ENCODE data around the gene CD82.
"Not testable (repeated sequence)": the region's sequence is repeated elsewhere in the genome, so short reads cannot be mapped to it uniquely, and the experiment has no call there.

Gene CD82

GRCh38 chr11:44559207-44559939 is 6.1 kb upstream of the CD82 start:
- DNase-seq, result no peak

- DNase-seq, result not testable (repeated sequence)
Measured at GRCh38 chr11:44559940-44560300, 5.5 kb upstream of the CD82 start.

- DNase-seq, result no peak
Measured at GRCh38 chr11:44561275-44561805, 4.1 kb upstream of the CD82 start.

DNA sequence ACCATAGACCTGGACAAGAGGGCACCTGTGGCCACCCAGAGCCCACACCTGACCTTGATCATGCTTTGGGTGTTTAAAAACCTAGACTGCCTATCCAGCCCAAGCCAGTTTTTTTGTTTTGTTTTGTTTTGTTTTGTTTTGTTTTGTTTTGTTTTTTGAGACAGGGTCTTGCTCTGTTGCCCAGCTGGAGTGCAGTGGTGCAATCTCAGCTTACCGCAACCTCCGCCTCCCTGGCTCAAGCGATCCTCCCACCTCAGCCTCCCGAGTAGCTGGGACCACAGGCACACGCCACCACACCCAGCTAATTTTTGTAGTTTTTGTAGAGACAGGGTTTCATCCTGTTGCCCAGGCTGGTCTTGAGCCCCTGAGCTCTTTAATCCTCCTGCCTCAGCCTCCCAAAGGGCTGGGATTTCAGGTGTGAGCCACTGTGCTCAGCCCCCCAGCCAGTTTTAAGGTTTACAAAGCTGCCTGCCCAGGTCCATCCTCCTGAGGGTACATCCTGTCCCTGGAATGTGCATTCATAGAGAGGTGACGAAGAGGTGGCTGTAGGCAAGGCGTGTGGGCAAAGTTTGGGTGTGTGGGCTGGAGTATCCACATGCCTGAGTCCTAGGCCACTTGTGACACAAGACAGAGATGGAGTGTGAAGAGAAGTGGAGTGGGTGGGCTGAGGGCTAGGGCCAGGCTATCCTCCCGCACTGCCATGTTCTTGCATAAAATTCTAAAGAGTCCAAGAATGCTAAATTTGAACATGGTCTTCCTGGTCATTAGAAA is 3.3 kb upstream of the CD82 start:
- no peak for DNase-seq

DNA sequence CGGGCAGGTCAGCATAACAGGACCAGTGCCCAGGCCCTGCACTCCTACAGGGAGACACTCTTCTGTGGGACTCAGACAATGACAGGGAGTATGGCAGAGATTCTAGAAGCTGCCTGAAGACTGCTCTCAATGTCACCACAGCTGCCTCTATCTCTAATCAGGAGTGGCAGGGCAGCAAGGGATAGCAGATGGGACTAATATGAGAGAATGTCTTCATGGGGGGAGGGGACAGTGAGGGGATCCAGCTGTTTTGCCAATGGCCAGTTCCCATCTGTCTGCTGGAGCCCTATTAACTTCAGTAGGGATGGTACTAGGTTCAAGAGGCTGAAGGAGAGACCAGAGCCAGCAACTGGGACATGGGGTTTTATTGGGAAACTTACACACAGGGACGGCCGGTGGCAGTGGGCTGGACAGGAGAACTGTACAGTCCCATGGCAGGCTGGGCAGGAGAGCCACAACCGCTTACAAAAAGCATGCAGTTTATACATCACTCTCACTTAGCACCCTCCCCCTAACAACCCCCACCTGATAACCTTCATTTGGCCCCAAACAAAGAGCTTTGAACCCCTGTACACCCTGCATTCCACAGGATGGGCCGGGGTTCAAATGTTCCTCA is 2.5 kb upstream of the CD82 start:
- DNase-seq, result no peak

DNA sequence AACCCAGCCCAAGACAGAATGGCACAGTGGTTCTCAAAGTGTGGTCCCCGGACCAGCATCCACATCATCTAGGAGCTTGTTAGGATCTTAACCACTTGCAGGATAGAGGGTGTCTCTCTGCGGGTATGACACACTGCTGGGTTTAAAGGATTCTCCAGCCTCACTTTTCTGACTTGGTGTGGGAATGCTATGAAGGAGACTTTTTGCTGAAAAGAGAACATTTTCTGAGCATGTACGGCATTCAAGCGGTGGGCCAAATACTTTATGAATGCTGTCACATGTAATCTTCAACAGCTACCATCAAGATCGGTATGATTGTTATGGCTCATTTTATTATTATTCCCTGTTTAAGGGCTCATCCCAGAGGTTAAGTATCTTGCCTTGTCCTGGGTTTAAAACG is 1.8 kb upstream of the CD82 start:
- DNase-seq, result no peak

- DNase-seq, result no peak
Measured at GRCh38 chr11:44564166-44564565, 1.3 kb upstream of the CD82 start.

DNA sequence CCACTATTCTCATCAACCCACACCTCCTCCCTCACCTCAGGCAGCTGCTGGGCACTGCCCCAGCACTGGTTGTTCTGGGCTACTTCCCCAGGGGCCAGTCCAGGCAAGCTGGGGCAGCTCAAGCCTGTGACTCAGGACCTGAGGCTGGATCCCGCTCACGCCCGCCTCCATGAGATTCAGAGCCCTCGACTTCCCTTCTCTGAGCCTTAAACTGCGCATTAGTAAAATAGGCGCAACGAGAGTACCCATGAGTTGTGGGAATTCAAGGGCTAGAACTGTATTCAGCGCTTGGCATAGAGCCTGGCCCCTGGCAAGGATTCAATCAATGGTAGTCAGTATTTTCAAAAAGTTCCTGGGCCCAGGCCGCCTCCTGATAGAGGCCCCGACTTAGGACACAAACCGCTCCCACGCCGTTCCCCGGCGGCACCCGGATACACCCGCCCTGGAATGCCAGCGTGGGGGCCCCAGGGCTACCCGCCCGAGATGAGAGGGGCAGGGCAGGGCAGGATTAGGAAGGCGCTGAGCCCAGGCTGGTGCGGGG is 723 bp upstream of the CD82 start:
- DNase-seq, result peak in 23 of 51 donors; percentile 48 to 83 (median 70)

DNA sequence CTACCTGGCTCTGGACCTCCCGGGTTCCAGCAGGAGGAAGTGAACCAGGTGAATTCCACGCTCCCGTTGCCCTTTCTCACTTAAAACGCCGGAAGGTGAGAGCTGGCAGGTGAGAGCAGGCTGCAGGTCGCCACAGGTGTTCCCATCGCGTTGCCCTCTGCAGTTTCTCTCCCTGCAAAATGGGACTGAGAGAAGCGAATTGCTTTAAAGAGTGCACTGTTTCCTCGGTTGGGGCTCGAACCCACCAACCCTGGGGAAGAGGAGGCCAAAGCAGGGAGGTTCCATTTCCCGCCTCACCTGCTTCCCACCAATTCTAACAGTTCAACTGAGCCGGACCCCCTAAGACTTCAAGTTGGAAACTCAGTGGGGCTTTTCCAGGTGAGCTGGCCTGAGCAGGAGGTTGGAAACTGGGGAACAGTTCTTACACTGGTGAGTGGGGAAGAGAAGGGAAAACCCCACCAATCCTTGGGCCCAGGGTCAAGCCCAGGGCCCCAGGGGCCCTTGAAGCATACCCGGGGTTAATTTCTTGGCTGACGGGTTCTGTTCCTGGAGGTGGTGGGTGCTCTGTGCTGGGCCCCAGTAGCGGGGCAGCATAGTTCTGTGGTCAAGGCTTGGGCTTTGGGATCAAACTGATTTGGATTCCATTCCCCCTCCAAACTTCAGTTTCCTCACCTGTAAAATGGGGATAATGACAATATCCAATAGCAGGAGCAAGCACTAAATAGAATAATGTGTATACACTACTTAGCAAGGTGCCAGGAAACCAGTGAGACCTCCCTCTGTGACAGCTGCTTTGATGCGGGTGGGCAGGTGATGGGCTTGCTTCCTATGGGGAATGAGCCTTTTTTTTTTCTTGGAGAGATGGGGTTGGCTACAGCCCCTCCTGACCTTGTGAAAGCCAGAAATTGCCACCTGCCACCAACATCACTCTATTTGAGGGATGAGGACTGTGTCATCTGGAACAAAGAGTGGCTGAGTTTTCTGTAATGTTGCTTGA is 788 bp downstream of the CD82 start:
- no peak for DNase-seq

- DNase-seq, result no peak
Measured at GRCh38 chr11:44566952-44567875, 1.8 kb downstream of the CD82 start.

DNA sequence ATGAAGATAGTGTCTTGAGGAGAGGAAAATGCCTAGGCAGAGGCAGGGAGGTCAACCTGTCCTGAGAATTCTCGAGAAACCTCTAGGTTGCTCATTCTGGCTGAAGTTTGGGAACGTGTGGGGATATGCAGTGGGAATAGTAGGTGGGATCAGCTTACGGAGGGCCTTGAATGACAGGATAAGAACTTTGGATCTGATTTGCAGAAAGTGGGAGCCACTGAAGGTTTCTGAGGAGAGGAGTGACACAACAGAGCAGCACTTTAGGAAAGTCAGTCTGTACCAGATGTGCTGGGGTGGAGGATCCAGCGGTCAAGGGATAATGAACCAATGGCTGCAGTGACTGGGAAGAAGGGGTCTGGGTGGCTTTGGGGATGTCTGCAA is 2.4 kb downstream of the CD82 start:
- no peak for DNase-seq

- DNase-seq, result no peak
Measured at GRCh38 chr11:44568331-44568657, 2.8 kb downstream of the CD82 start.

DNA sequence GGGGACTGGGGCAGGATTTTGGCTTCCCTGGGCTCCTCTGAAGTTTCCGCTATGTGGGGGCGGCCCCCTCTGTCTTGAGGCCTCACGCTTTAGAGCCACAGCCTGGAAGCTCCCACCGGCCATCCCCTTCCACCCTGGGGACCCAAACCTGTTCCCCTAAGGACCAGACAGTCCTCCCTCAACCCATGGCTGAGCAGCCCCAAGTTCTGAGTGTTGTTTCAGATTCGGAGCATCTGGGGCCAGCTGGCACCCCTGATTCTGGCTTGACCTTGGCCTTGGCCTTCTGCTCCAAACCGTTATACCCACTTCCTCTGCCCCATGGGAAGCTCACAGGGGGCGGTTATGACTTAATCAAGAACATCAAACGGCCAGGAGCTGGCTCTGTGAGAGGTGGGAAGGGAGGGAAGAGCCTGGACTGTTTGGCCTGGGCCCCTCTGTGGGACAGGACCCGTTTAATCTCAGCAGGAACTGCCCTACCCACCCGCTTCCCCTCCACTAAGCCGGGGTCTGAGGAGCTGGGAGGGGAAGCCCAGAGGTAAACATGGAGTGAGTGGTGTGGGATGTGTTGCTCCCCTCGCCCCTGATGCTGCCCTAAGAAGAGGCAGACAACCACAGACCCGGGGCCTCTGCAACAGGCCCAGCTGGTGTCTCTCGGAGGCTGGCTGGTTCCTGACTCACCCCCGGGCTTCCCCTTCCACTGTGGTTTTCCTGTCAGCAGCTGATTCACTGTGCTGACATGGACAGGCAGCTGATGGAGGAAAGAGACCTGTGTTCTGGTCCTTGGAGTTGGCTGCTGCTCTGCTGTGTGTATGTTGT is 3.4 kb downstream of the CD82 start:
- peak in 32 of 51 donors; percentile 15 to 77 (median 39) for DNase-seq

- no peak for DNase-seq
Measured at GRCh38 chr11:44570411-44571155, 5.1 kb downstream of the CD82 start.

DNA sequence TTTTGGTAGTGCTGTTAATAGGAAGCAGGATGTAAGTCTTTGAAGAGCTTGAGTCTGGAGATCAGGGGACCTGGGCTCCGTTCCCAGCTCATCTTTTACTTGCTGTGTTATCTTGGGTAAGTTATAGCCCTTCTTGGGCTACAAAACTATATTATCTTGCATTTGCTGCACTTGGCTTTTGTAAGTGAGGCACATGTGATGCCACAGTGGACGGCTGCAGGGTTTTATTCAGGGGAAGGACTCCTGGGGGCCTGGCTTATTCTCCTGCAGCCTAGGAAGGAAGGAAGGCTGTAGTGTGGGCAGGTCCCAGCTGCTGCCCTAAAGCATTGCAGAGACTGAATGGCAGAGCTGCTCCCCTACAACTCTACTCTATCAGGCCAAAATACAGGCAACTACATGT is 6.4 kb downstream of the CD82 start:
- no peak for DNase-seq

GRCh38 chr11:44572436-44572835 is 7.0 kb downstream of the CD82 start:
- no peak for DNase-seq

GRCh38 chr11:44572884-44573283 is 7.4 kb downstream of the CD82 start:
- no peak for DNase-seq

GRCh38 chr11:44573333-44573732 is 7.9 kb downstream of the CD82 start:
- DNase-seq, result no peak

All from hypothalamus (tissue), 51 donors.